Neural cell (in vitro differentiated cells): ENCODE measurements around the gene DNAJC11. TPM values are rescaled to one million over a fixed set of nuclear protein-coding genes. Genes with fewer than 3 reads are reported as not detected.
"Not testable (repeated sequence)": the region's sequence is repeated elsewhere in the genome, so short reads cannot be mapped to it uniquely, and the experiment has no call there.

Experiments used
- H2AFZ ChIP-seq: fragments of 200-600, 300-800 bp; sonication (generic), shearing (Covaris generic); 2 replicates; pipeline ENCODE4 v1.6.0; 2014; ENCODE audit warnings: low read depth, mild to moderate bottlenecking, antibody characterized with exemption, low read length, moderate library complexity
- H3F3A ChIP-seq: fragments of 200-600 bp; shearing (Covaris generic); 2 replicates; pipeline ENCODE4 v1.6.1; 2016; ENCODE audit warnings: mild to moderate bottlenecking, moderate library complexity, mixed read lengths, antibody characterized with exemption, low read length; ENCODE audit not compliant: insufficient read depth, poor library complexity, severe bottlenecking
- H3K27ac ChIP-seq: fragments of 200-600, 300-800 bp; sonication (generic), shearing (Covaris generic); 2 replicates; pipeline ENCODE4 v1.5.1; 2014; ENCODE audit warnings: mild to moderate bottlenecking, low read length, moderate library complexity
- H3K27me3 ChIP-seq: fragments of 300-800, 200-600 bp; sonication (generic), shearing (Covaris generic); 2 replicates; pipeline ENCODE4 v1.6.0; 2014; ENCODE audit warnings: mild to moderate bottlenecking, low read depth, low read length, moderate library complexity; ENCODE audit not compliant: insufficient read depth
- H3K36me3 ChIP-seq: fragments of 300-800, 200-600 bp; sonication (generic), shearing (Covaris generic); 2 replicates; pipeline ENCODE4 v1.5.1; 2014; ENCODE audit warnings: mild to moderate bottlenecking, antibody characterized with exemption, low read length, moderate library complexity; ENCODE audit not compliant: insufficient read depth
- H3K4me2 ChIP-seq: fragments of 300-800, 200-600 bp; sonication (generic), shearing (Covaris generic); 2 replicates; pipeline ENCODE4 v1.6.0; 2014; ENCODE audit warnings: mild to moderate bottlenecking, low read length
- H3K4me3 ChIP-seq: fragments of 300-800, 200-600 bp; sonication (generic), shearing (Covaris generic); 2 replicates; pipeline ENCODE4 v1.5.1; 2014; ENCODE audit warnings: mild to moderate bottlenecking, low read length, moderate library complexity
- H3K79me2 ChIP-seq: fragments of 200-600 bp; shearing (Covaris generic); replicated peaks from 2 replicates; pipeline ENCODE4 v1.6.0; 2014; ENCODE audit warnings: mild to moderate bottlenecking, low read length, moderate library complexity; ENCODE audit not compliant: insufficient read depth
- H3K9ac ChIP-seq: fragments of 300-800, 200-600 bp; sonication (generic), shearing (Covaris generic); 2 replicates; pipeline ENCODE4 v1.6.1; 2016; ENCODE audit warnings: mild to moderate bottlenecking, low read length, mixed read lengths
- H3K9me2 ChIP-seq: fragments of 200-600 bp; shearing (Covaris generic); 2 replicates; pipeline ENCODE4 v1.6.1; 2016; ENCODE audit warnings: mild to moderate bottlenecking, low read length, mixed read lengths; ENCODE audit not compliant: insufficient read depth
- H3K9me3 ChIP-seq: fragments of 200-600, 300-800 bp; sonication (generic), shearing (Covaris generic); 2 replicates; pipeline ENCODE4 v1.6.1; 2016; ENCODE audit warnings: mild to moderate bottlenecking, mixed run types, low read length, moderate library complexity, mixed read lengths
- H4K20me1 ChIP-seq: fragments of 200-600 bp; shearing (Covaris generic); 2 replicates; pipeline ENCODE4 v1.6.1; 2016; ENCODE audit warnings: mild to moderate bottlenecking, mixed run types; ENCODE audit not compliant: insufficient read depth
- CTCF ChIP-seq: fragments of 450-650 bp; IDR thresholded peaks from 2 replicates; pipeline ENCODE4 v1.5.1; 2014; ENCODE audit warnings: antibody characterized with exemption, mild to moderate bottlenecking, moderate library complexity; ENCODE audit not compliant: poor library complexity, severe bottlenecking
- EP300 ChIP-seq: fragments of 450-650 bp; conservative IDR thresholded peaks from 2 replicates; pipeline ENCODE4 v1.6.1; 2014; ENCODE audit warnings: antibody characterized with exemption, mild to moderate bottlenecking, moderate library complexity; ENCODE audit not compliant: poor library complexity, severe bottlenecking
- EZH2 ChIP-seq: fragments of 200-600, 300-800 bp; shearing (Covaris generic), sonication (generic); IDR thresholded peaks from 2 replicates; pipeline ENCODE4 v1.6.1; 2014; ENCODE audit warnings: antibody characterized with exemption, low read length, borderline replicate concordance, mild to moderate bottlenecking; ENCODE audit not compliant: insufficient read depth, poor library complexity, severe bottlenecking
- MXI1 ChIP-seq: fragments of 450-650 bp; conservative IDR thresholded peaks from 2 replicates; pipeline ENCODE4 v1.6.1; 2014; ENCODE audit warnings: antibody characterized with exemption, mild to moderate bottlenecking; ENCODE audit not compliant: poor library complexity, severe bottlenecking
- POLR2AphosphoS5 ChIP-seq: IDR thresholded peaks from 2 replicates; pipeline ENCODE4 v1.6.1; 2012
- RAD21 ChIP-seq: fragments of 450-650 bp; conservative IDR thresholded peaks from 2 replicates; pipeline ENCODE4 v1.6.1; 2014; ENCODE audit warnings: antibody characterized with exemption, mild to moderate bottlenecking, moderate library complexity
- REST ChIP-seq: IDR thresholded peaks from 2 replicates; pipeline ENCODE4 v1.6.1; 2012; ENCODE audit warnings: borderline replicate concordance
- SMC3 ChIP-seq: fragments of 450-650 bp; conservative IDR thresholded peaks from 2 replicates; pipeline ENCODE4 v1.6.1; 2014; ENCODE audit warnings: antibody characterized with exemption, mild to moderate bottlenecking, moderate library complexity; ENCODE audit not compliant: poor library complexity
- TAF1 ChIP-seq: IDR thresholded peaks from 2 replicates; pipeline ENCODE4 v1.6.1; 2012; ENCODE audit warnings: low read depth
- polyA plus RNA-seq: library from polyadenylated mRNA; depleted of rRNA; stranded (reverse); fragments of >200 nt; gene quantifications from 2 replicates; pipeline ENCODE4 v1.2.3, GENCODE V29; 2014

DNAJC11 gene
- polyA plus RNA-seq, 1 donor from 2014 or later = 28.6 TPM

GRCh38 chr1:6637770-6638169 lies 63.8 kb downstream of the DNAJC11 start:
- TF ChIP-seq RAD21 = no peak
- TF ChIP-seq SMC3 = no peak
- no peak for TF ChIP-seq EP300
- Histone ChIP-seq H2AFZ (no peak overlapping the region), H3K36me3 (no peaks in the 10 kb centered on the region)

GRCh38 chr1:6636778-6637177 lies 64.8 kb downstream of the DNAJC11 start:
- not testable (repeated sequence) for H3K36me3 ChIP-seq, H4K20me1 ChIP-seq, H3K27ac ChIP-seq, H3K79me2 ChIP-seq, H3K4me2 ChIP-seq, H3K4me3 ChIP-seq, H3K27me3 ChIP-seq, H3K9me2 ChIP-seq, H3F3A ChIP-seq, H2AFZ ChIP-seq, H3K9ac ChIP-seq, H3K9me3 ChIP-seq

More at GRCh38 chr1:6637770-6638169, 63.8 kb downstream of the DNAJC11 start:
- Histone ChIP-seq H3K9ac (no peak overlapping the region), H3K9me3 (no peaks in the 10 kb centered on the region), H4K20me1 (no peaks in the 10 kb centered on the region), H3K4me2 (no peak overlapping the region), H3K79me2 (no peaks in the 10 kb centered on the region), H3K4me3 (no peak overlapping the region), H3K9me2 (no peaks in the 10 kb centered on the region), H3K27me3 (no peaks in the 10 kb centered on the region), H3K27ac (no peak overlapping the region), H3F3A (no peaks in the 10 kb centered on the region)

GRCh38 chr1:6635910-6636760 lies 65.5 kb downstream of the DNAJC11 start:
- no peaks in the 10 kb centered on the region for H3K9me3 ChIP-seq
- no peaks in the 10 kb centered on the region for H3K9me2 ChIP-seq
- H3K36me3 ChIP-seq = no peaks in the 10 kb centered on the region
- H2AFZ ChIP-seq = no peak overlapping the region
- H3K4me3 ChIP-seq = no peak overlapping the region
- H3K4me2 ChIP-seq = no peak overlapping the region
- no peak overlapping the region for H3K9ac ChIP-seq
- TF ChIP-seq CTCF = no peak
- TF ChIP-seq RAD21 = no peak
- no peak for TF ChIP-seq EP300
- no peak for TF ChIP-seq SMC3
- TF ChIP-seq TAF1 = no peak
- no peak for TF ChIP-seq MXI1
- TF ChIP-seq POLR2AphosphoS5 = no peak
- no peak for TF ChIP-seq REST
- no peak for TF ChIP-seq EZH2
- no peaks in the 10 kb centered on the region for H4K20me1 ChIP-seq
- no peak overlapping the region for H3K27ac ChIP-seq
- no peaks in the 10 kb centered on the region for H3K79me2 ChIP-seq
- H3K27me3 ChIP-seq = no peaks in the 10 kb centered on the region
- H3F3A ChIP-seq = no peaks in the 10 kb centered on the region
